Non-pigmented ciliary epithelial cell (primary cell): ENCODE measurements around the gene FER1L5.

Source experiments
- DNase-seq: peaks from one replicate; pipeline ENCODE4 v3.0.0-alpha.2; 2010; ENCODE audit warnings: low read depth

FER1L5 gene

DNA sequence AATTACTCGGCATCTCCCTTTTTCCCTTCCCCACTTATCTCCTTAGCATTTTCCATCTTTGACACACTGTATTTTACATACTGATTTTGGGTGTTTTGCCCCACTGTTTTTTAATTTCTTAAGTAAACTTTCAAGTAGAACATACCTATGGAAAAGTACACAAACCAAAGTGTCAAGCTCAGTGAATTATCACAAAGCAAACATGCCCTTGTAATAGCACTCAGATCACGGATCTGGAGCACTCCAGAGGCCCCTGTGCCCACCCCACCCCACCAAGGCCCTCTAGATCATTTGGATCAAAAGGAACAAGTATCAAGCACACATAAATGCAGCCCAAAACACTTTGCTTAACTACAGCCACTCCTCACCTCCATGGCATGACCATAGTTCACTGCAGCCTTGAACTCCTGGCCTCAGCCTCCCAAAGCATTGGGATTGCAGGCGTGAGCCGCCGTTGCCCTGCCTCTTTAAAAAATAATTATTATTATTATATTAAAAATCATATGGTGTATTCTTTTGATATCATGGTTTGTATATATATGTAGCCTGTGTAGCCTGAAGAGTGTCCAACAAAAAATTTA lies 38.1 kb downstream of the FER1L5 start:
- no peak for DNase-seq

DNA sequence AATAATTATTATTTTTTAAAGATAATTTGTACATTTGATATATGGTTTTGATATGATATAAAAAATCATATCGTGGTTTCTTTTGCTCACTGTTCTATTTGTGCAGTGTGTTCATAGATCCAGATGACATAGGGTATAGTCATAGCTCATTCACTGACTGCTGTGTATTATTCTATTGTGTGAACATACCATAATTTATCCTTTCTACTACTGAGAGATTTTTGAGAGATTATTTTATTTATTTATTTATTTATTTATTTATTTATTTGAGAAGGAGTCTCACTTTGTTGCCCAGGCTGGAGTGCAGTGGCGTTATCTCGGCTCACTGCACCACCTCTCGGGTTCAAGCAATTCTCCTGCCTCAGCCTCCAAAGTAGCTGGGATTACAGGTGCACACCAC lies 39.0 kb downstream of the FER1L5 start:
- DNase-seq: no peak

DNA sequence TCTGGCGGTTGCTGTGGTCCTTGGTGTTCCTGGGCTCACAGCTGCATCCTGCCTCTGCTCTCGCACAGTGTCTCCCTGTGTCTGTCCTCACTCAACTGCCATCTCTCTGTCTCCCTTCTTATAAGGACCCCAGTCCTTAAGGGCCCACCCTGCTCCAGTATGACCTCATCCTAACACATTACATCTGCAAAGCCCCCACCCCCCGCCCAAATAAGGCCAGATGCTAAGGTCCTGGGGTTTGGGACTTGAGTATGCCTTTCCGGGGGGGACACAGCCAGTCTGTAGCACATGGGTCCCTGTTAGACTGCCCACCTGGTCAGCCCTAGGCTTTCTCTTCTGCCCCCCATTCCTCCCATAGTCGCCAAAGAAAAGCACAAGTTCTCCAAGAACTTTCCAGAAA lies 40.7 kb downstream of the FER1L5 start:
- DNase-seq: no peak

DNA sequence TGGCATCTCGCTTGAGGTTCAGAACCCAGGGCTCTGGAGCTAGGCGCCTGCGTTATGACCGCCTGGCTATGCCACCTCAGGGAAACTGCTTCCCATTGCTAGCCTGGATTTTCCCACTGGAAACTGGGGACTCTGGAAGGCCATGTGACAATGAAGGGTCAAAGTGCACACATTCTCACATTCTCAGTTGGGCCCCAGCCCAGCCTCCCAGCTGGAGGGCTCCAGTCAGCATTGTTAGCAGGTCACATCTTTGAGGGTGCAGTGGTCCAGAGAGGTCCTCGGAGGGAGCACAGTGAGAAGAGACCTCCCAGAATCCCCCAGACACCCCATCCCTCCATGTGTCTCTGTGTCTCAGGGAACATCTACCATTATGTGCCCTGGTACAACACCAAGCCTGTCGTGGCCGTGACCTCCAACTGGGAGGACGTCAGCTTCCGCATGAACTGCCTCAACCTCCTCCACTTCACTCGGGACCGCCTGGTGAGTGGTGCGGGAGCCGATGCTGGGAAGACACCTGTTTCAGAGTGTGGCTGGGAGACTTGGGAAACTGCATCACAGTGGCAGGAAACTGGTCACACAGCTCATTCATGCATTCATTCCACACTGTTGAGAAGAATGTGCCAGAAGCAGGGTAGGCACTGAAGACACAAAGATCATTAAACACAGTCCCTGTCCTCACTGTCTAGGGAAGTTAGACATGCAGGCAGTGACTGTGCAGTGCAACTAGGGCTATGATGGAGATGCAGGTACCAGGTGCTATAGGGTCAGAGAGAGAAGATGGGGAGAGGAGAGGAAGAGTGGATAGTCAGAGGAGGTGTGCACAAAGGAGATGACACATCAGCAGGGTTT lies 41.6 kb downstream of the FER1L5 start:
- no peak for DNase-seq

DNA sequence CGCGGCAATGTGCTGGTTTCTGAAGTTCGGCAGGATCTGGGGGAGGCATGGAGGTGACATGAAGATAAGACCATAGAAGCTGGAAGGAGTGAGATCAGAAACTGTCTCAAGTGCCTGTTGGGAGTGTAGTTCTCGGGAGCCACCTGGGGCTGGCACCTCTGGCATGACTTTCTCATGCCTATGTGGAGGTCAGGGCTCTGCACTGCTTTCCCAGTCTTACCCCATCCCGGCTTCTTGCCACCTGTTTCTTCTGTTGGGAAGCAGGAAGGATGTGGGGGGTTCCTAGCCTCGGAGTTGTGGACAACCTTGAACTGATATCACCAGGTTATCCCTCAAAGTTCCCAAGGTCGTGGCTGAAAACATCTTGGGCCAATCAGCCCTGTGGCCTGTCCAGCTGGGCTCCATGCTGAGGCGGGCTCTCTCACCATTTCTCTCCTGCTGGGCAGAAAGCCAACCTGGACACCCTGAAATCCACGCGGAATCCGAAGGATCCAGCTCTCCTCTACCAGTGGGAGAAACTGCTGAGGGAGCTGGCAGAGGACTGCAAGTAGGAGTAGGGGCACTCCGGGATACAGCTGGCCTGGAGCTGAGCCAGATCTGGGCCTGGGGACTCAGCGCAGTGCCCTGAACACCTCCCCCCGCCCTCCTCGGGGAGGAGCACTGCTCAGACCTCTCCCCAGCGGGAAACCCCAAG lies 42.5 kb downstream of the FER1L5 start:
- DNase-seq: no peak

DNA sequence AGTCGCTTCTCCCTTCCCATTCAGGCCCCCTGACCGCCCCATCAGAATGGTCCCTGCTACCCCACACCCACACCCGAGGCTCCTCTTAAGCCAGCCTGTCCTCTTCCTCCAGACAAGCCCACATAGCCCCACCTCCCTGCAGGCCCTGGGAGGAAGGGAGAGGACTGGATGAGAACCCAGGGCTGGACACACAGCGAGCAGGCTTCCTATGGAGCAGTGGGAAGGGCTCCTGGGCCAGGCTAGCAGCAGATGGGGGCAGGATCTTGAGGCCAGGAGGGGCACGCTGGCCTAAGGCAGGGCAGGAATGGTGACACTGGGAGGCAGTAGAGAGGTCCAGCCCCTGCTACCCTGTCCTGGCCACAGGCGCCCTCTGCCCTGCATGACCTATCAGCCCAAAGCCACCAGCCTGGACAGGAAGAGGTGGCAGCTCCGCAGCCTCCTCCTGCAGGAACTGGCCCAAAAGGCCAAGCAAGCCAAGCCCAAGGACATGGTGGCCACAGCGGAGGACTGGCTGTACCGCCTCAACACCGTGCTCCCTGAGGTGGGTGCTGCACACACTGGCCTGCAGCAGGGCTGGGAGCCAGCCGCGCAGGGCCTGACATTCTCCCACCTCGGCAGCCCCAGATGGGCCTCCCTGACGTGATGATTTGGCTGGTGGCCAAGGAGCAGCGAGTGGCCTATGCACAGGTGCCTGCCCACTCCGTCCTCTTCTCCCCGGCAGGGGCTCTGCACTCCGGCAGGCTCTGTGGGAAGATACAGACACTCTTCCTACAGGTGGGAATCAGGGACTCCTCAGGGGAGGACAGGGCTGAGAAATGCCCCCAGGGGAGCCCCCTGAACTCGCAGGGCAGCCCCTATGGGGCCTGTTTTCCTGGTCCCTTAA lies 43.3 kb downstream of the FER1L5 start:
- no peak for DNase-seq

DNA sequence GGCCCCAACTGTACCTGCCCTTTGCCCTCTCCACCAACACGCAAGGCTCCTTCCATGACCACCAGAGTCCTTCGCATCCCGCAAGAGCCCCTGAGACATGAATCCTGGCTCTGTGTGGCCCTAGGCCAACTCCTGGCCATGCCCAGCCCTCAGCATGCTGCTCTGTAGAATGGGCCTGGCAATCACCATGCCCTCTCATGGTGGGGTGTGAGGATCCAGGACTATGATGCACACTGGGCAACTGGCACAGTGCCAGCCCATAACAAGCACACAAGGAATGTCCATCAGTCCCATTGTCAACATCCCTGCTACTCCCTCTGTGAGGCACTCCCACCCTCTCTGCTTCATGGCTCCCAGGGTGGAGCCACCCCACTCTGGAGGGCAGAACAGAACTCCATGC lies 44.7 kb downstream of the FER1L5 start:
- no peak for DNase-seq

DNA sequence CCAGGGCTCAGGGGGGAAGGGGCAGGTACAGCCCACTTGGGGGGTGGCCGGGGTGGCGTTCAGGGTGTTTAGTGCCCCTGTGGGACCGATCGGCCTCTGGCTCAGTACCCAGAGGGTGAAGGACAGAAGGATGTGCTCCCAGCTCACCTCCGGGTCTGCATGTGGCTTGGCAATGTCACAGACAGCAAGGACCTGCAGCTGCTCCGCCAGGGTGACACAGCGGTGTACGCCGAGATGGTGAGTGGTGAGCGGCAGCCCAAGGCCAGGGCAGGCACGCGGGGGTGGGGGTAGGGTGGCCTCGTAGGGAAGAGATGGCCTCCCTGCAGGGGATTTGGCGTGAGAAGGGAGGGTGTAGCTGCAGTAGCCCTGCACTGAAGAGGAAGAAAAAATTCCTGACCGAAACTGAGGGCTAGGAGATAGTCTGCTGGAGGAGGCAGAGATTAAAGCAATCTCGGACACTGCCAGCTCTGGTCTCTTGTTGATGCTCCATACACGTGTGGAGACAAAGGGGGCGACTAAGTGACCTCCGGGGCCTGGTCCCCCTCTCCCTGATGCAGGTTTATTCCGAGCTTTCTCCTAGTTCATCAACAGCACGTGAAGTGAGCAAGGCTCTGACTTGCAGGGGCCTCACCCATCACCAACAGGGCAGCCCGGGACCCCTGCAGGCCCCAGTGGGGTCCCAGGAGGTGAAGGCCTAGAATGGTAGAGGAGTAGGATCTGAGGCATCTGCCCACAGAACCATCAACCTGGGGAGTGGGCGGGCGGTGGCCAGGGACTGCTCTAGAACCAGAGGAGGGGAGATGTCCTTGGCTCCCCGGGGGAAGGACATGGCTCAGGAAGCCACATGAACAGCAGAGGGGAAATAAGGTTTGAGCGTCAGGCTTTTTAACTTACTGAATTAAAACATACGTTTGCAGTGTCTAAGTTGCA lies 45.4 kb downstream of the FER1L5 start:
- DNase-seq: no peak

DNA sequence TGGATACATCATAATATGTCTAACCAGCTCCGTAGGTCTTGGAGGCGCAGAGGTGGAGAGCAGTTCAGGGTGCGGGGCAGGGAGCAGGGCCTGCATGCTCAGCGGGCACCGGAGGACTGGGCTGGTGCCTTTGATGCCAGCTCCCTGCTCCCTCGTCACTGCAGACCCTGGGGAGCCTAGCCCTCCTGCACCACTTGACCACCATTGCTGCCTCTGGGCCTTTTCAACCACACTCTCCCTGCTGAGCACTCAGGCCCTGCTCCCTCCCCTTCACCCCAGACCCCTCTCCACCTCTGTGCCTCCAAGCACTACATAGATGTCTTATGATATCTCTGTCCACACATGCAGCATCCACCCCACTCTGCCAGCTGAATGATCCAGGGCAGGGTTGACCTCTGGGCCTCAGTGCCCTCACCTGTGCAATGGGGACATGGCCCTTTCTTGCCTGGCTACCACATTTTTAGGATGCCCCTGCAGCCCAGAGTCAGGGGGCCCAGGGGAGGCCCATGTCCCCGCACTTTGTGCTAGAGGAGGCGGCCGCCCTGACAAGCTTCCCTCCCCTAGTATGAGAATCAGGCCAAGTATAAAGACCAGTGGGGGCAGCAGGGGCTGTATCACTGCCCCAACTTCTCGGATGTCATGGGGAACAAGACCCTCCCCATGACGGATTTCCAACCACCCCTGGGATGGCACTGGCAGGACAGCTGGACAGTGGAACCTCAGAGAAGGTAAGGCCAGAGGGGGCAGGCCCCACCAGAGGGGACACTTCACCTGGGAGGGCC lies 46.3 kb downstream of the FER1L5 start:
- no peak for DNase-seq

DNA sequence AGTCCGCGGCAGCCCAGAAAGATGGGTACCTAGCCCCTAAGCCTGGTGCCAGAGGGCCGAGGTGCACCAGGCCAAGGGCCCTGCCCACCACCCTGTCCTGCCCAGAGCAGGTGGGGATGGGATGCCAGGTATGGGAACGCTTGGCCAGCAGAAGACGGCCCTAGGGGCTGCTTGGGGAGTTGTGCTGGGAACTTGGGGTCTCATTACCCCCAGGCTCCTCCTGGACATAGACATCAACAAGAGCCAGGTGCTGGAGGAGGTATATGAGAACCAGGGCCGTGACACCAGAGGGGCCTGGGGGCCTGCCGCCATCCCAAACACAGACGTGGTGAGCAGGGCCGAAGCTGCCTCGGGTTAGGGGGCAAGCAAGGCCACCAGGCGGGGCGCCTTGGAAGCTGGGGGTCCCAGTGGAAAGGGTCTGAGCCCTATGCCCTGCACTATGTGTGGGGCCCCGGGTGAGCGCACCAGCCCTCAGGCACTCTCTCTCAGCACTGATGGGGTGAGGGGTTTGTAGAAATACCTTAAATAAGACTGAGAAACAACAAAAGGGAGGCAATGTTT lies 46.9 kb downstream of the FER1L5 start:
- no peak for DNase-seq

DNA sequence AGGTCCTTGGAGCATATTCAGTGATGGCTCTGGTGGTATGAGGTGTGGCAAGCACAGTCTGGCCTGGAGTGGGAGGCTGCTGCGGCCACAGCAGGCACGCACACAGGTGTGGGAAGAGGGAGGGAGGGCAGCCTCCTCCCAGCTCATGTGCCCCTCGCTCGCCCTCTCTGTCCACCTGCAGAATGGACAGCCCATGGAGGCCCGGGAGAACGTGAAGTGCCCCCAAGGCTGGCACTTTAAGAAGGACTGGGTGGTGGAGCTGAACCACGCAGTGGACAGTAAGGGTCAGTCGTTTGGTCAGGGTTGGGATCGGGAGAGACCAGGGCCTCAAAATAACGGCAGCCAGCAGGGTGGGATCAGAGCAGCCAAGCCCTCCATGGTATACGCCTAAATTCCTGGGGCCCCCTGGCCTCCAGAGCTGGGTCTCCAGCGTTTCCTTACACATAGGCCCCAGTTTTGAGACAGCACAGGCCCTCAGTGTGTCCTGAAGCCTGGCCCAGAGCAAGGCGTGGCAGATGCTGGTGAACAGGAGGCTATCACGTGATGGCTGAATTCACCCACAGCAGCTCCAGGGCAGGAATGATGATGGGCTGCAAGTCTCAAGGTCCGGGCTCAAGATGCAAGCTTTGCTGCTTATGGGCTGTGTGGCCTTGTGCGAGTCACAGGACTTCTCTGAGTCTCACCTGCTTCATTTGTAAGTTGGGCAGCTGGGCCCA lies 47.9 kb downstream of the FER1L5 start:
- DNase-seq: no peak

DNA sequence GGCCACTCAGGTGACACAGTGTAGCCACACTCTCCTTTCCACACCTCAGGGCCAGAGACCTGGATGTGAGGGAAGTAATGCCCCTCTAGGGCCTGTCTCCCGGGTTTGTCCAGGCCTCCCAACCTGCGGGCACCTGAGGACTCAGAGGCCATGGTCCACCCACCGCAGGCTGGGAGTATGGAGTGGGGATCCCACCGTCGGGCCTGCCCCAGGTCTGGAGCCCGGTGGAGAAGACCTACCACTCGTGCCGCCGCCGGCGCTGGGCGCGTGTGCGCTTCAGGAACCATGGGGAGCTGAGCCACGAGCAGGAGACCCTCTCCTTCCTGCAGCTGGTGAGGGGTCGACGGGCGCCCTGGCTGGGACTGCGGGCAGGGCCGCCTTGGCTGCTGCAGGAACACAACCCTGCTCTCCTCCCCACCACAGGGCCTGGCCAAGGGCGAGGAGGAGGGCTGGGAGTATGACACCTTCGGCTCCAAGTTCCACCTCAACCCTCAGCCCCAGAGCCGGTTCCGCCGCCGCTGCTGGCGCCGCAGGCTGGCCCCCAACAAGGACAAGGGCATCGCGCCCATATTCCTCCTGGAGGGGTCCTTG lies 48.6 kb downstream of the FER1L5 start:
- no peak for DNase-seq

DNA sequence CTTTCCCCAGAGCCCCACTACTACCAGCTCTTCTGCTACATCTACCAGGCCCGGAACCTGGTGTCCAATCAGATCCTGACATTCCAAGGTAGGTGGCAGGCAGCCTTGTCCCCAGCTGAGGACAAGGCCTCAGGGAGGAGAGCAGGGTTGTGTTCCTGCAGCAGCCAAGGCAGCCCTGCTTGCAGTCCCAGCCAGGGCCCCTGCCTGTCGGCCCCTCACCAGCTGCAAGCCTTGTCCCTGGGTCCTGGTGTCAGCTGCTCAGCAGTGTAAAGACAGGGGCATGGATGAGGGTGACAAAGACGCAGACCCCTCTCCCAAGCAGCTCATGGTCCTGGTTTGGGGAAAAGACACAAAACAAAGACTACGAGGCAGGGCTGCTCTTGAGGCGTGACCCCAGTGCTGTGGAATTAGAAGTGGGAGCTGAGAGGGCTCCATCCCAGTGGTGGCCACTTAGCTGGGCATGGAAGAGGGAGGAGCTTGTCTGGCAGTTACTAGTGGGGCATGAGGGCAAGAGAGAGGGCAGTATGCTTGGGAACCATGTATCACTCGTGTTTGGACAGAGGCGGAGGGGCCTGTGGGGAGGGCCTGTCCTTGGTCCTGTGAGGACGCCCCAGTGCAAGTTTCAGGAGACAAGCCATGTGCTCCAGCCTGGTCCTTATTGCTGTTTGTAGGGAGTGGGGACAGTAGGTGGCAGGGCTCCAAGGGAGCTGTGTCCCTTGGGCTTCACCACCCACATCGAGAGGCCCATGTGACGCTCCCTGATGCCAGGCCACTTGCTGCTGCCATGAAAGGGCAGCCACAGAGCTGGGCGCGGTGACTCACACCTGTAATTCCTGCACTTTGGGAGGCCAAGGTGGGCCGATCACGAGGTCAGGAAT lies 49.8 kb downstream of the FER1L5 start:
- DNase-seq: no peak

DNA sequence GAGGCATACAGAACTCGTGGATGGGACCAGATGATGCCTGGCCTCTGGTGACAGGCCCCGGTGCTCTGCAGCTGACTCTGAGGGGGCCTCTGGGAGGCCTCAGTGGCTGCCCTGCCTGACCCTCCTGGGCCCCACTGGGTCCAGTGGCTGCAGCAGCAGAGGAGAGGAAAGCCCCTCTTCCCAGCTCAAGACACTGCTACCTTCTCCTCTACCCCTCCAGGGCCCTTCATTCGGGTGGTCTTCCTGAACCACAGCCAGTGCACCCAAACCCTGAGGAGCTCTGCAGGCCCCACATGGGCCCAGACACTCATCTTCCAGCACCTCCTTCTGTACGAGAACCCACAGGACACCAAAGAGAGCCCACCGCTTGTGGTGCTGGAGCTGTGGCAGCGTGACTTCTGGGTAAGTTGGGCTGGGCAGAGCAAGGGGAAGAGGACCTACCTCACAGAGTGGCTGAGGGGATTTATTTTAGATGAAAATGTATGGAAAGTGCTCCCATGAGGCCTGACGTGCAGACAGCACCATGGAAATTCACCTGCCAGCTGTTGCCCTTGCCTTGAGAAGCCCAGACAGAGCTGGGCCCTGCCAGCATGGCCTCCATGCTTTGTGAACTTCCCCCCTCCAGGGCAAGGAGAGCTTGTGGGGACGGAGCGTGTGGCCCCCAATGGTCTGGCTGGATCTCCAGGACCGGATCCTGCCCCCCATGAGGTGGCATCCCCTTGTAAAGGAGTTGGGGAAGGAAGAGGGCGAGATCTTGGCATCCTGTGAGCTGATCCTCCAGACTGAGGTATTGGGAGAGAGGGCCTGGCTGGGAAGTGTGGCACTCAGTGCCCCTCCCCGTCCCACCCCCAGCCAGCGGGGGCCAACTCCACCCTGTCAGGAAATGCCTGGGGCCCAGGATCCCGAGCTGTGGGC lies 51.0 kb downstream of the FER1L5 start:
- DNase-seq: no peak

DNA sequence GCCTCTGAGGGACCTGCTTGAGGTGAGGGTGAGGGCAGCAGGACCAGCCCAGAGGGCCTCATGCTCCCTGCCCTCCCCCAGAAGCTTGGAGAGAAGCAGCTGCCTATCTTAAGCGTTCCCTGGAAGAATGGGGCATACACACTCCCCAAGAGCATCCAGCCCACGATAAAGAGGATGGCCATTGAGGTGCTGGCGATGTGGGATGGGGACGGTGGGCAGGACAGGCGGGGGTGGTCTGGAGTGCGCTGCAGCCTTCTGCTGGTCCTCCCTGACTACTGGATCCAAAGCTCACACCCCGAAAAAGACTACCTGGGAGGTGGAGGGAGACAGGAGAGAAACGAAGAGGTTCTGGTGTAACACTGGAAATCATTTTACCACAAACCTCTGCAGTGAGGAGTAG lies 51.7 kb downstream of the FER1L5 start:
- DNase-seq: no peak

DNA sequence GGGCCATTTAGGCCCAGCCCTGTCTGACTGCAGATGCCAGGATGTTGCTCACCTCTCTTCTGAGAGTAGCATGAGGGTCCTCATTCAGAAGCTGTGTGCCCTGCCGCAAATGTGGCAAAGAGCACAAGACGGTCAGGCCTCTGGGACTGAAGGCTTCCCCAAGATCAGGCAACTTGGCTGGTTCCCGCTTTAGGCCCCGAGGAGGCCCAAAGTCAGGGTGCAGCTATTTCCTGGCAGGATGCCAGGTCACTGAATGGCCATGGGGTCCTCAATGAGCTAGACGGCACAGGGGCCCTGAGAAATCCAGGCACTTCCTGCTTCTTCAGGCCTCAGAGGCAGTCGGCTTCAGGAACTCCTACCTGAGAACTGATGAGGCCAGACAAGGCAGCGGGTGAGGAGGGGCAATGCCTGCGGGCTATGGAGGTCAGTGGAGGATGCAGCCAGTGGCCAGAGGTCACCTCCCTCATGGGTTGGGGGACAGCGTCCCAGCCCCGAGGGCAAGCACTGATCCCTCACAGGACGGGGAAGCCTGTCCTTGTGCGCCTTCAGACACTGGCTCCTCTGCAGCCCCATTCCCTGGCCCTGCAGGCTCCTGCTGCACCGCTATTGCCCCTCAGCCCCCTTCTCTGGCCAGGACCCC lies 52.4 kb downstream of the FER1L5 start:
- no peak for DNase-seq
